ENCODE data around the gene ZNF800.

GRCh38 chr7:127418459-127418858 lies 26.0 kb upstream of the ZNF800 start:
- TF ChIP-seq EP300 (IDR thresholded peaks at IDR 0.05; ENCODE audit: borderline replicate concordance in 1 of 2, low read depth in 1 of 2, low read length in 1 of 2) (no peak), FOXM1 (IDR thresholded peaks at IDR 0.05; ENCODE audit: low read depth) (no peak), EZH2phosphoT487 (IDR thresholded peaks at IDR 0.05; ENCODE audit: borderline replicate concordance, low read depth) (no peak), CTCF (IDR thresholded peaks at IDR 0.05) (no peak), NFIC (IDR thresholded peaks at IDR 0.05; ENCODE audit: borderline replicate concordance) (no peak), YY1 (IDR thresholded peaks at IDR 0.05; ENCODE audit: low read depth) (no peak), TEAD4 (IDR thresholded peaks at IDR 0.05; ENCODE audit: borderline replicate concordance, insufficient read depth) (no peak), NRF1 (IDR thresholded peaks at IDR 0.05; ENCODE audit: low read depth, low read length) (no peak), SMC3 (IDR thresholded peaks at IDR 0.05; ENCODE audit: low read depth, low read length) (no peak), POLR2AphosphoS5 (IDR thresholded peaks at IDR 0.05; ENCODE audit: low read depth, low read length) (no peak), TAF1 (IDR thresholded peaks at IDR 0.05; ENCODE audit: borderline replicate concordance, low read depth, low read length) (no peak)
- TF ChIP-seq, protein P1, sequence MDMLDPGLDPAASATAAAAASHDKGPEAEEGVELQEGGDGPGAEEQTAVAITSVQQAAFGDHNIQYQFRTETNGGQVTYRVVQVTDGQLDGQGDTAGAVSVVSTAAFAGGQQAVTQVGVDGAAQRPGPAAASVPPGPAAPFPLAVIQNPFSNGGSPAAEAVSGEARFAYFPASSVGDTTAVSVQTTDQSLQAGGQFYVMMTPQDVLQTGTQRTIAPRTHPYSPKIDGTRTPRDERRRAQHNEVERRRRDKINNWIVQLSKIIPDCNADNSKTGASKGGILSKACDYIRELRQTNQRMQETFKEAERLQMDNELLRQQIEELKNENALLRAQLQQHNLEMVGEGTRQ (IDR thresholded peaks at IDR 0.05; ENCODE audit: borderline replicate concordance, low read depth, low read length), result no peak
- TF ChIP-seq, protein P2, sequence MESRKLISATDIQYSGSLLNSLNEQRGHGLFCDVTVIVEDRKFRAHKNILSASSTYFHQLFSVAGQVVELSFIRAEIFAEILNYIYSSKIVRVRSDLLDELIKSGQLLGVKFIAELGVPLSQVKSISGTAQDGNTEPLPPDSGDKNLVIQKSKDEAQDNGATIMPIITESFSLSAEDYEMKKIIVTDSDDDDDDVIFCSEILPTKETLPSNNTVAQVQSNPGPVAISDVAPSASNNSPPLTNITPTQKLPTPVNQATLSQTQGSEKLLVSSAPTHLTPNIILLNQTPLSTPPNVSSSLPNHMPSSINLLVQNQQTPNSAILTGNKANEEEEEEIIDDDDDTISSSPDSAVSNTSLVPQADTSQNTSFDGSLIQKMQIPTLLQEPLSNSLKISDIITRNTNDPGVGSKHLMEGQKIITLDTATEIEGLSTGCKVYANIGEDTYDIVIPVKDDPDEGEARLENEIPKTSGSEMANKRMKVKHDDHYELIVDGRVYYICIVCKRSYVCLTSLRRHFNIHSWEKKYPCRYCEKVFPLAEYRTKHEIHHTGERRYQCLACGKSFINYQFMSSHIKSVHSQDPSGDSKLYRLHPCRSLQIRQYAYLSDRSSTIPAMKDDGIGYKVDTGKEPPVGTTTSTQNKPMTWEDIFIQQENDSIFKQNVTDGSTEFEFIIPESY (IDR thresholded peaks at IDR 0.05; ENCODE audit: borderline replicate concordance, low read depth), result no peak
- TF ChIP-seq, protein P3, sequence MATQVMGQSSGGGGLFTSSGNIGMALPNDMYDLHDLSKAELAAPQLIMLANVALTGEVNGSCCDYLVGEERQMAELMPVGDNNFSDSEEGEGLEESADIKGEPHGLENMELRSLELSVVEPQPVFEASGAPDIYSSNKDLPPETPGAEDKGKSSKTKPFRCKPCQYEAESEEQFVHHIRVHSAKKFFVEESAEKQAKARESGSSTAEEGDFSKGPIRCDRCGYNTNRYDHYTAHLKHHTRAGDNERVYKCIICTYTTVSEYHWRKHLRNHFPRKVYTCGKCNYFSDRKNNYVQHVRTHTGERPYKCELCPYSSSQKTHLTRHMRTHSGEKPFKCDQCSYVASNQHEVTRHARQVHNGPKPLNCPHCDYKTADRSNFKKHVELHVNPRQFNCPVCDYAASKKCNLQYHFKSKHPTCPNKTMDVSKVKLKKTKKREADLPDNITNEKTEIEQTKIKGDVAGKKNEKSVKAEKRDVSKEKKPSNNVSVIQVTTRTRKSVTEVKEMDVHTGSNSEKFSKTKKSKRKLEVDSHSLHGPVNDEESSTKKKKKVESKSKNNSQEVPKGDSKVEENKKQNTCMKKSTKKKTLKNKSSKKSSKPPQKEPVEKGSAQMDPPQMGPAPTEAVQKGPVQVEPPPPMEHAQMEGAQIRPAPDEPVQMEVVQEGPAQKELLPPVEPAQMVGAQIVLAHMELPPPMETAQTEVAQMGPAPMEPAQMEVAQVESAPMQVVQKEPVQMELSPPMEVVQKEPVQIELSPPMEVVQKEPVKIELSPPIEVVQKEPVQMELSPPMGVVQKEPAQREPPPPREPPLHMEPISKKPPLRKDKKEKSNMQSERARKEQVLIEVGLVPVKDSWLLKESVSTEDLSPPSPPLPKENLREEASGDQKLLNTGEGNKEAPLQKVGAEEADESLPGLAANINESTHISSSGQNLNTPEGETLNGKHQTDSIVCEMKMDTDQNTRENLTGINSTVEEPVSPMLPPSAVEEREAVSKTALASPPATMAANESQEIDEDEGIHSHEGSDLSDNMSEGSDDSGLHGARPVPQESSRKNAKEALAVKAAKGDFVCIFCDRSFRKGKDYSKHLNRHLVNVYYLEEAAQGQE (IDR thresholded peaks at IDR 0.05; ENCODE audit: low read depth, low read length), result no peak
